AG09309 (cell line): ENCODE data around the gene ADAM11.

Experiments
- DNase-seq: peaks from one replicate; pipeline ENCODE4 v3.0.0-alpha.2; 2010; ENCODE audit warnings: low read depth
- H3K4me3 ChIP-seq: 2 replicates; pipeline ENCODE4 v1.5.1; 2011; ENCODE audit warnings: mild to moderate bottlenecking, low read depth, low read length, moderate library complexity; ENCODE audit not compliant: control insufficient read depth
- TF ChIP-seq, protein P1 (sequence below): IDR thresholded peaks from 2 replicates; pipeline ENCODE4 v1.5.1; 2011; ENCODE audit warnings: mild to moderate bottlenecking, low read depth, low read length, inconsistent platforms; ENCODE audit not compliant: insufficient read depth, control insufficient read depth; ENCODE audit errors: missing control alignments

Gene ADAM11

DNA sequence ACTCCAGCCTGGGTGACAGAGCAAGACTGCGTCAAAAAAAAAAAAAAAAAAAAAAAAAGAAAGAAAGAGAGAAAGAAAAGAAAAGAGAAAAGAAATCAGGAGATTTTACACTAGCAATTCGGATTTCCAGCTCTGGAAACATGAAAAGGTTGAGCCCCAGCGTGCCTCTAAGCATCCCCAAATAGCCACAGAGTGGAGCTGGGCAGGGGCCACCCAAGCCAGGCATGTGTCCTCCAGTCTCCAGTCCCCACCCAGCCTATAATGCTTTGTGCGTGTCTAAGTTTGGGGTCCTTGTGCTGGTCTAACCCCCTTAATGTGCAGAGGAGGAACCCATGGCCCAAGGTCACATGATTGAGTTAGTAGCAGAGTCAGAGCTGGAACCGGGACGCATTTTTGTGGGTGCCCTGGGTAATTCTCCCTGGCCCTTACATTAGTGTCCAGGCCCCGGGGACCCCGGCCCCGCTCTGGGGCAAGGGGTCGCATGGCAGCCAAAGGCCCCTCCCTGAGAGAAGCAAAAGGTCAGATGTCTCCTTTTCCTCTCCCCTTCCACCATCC, 19.9 kb downstream of the ADAM11 start:
- no peak overlapping the region; the same call in 1 of the 2 replicates for H3K4me3 ChIP-seq
- no peak for DNase-seq
- TF ChIP-seq, protein P1, sequence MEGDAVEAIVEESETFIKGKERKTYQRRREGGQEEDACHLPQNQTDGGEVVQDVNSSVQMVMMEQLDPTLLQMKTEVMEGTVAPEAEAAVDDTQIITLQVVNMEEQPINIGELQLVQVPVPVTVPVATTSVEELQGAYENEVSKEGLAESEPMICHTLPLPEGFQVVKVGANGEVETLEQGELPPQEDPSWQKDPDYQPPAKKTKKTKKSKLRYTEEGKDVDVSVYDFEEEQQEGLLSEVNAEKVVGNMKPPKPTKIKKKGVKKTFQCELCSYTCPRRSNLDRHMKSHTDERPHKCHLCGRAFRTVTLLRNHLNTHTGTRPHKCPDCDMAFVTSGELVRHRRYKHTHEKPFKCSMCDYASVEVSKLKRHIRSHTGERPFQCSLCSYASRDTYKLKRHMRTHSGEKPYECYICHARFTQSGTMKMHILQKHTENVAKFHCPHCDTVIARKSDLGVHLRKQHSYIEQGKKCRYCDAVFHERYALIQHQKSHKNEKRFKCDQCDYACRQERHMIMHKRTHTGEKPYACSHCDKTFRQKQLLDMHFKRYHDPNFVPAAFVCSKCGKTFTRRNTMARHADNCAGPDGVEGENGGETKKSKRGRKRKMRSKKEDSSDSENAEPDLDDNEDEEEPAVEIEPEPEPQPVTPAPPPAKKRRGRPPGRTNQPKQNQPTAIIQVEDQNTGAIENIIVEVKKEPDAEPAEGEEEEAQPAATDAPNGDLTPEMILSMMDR: no peak

DNA sequence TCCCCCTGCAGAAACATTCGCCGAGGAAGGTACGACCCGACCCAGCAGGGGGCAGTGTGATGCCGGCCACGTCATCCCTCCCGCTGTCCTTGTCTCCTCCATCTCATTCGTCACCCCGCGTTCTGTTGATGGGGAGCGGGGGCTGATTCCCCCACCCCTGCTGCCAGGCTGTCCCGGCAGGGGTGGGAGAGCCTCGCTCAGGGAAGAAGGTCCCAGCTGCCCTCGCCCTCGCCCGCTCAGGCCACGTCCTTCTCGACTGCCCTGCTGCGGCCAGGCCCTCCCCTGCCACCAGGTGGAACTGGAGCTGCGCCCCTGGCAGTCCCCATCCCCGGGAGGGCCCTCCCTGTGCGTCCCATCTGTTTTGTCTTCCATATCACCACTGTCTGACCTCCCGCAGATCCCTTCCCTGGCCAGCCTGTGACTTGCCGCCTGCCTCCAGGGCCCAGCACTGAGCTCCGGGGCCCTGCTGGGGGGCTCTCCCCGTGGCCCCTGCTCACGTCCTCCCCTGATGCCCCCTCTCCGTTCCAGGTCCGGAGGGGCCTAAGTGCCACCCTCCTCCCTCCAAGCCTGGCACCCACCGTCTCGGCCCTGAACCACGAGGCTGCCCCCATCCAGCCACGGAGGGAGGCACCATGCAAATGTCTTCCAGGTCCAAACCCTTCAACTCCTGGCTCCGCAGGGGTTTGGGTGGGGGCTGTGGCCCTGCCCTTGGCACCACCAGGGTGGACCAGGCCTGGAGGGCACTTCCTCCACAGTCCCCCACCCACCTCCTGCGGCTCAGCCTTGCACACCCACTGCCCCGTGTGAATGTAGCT, 20.6 kb downstream of the ADAM11 start:
- TF ChIP-seq, protein P1: peak; percentile 87
- H3K4me3 ChIP-seq: peak overlapping the region; percentile 36
- no peak for DNase-seq

DNA sequence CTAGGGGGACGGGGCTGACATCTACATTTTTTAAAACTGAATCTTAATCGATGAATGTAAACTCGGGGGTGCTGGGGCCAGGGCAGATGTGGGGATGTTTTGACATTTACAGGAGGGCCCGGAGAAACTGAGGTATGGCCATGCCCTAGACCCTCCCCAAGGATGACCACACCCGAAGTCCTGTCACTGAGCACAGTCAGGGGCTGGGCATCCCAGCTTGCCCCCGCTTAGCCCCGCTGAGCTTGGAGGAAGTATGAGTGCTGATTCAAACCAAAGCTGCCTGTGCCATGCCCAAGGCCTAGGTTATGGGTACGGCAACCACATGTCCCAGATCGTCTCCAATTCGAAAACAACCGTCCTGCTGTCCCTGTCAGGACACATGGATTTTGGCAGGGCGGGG, 21.4 kb downstream of the ADAM11 start:
- no peak overlapping the region for H3K4me3 ChIP-seq
- DNase-seq: no peak
- TF ChIP-seq, protein P1: no peak

DNA sequence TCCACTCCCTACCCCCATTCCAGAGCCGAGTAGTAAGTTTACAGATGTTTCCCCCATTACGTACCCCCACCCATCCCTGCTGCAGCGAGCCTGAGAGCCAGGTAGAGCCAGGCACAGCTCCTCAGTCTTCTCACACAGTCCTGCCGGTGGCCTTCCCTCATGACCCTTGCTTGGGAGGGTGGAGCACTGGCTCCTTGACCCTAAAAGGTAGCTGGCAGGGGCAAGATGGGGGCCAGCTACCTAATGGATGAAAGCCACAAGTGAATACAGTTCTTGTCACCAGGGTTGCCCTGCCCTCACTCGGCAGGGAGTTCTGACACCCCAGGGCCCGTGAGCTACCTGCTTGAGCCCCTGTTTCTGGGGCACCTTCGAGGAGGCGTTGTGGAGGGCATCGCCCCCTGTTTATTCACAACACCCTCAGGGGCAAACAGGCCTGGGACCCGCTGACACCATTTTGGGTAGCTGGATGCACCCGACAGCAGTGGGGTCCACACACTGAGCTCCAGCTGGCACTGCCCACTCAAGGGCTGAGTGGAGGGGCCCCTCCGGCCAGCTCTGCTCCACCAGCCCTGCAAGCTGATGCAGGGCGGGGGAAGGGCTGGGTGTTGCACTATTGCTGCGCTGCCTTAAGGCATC, 22.2 kb downstream of the ADAM11 start:
- no peak for DNase-seq
- no peak overlapping the region for H3K4me3 ChIP-seq
- TF ChIP-seq, protein P1: no peak

DNA sequence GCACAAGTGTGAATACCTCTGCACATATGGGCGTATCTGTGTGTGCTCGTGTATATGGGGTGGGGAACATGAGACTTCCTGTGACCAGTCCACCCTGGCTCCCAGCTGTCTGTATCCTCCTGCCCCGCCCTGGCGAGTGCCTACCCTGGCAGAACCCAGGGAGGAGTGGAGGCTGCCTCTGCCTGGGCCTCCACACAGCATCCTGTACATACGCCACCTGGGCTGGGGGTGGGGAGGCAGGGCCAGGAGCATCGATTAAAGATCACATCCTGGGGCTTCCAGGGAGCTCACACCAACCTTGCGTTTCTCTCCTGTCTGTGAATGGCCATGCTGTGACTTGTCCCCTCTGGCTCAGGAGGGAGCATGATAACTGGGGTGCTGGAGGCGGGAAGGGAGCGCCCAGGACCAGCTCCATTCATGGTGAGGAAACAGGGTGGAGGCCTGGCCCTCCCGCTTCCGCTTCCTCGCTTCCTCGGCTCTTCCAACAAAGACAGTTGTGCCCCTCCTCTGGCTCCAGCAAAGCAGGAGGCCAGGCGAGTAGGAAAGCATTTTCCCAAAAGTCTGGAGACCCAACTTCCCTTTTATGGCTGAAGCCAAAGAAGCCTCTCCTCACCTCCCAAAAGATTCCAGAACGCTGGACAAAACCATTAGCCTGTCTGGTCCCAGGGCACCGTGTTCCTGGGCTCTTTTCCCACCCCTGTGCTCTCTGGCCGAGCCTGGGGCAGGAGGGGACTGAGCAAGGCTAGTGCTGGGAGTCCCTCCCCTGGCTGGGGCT, 22.9 kb downstream of the ADAM11 start:
- no peak overlapping the region for H3K4me3 ChIP-seq
- TF ChIP-seq, protein P1: no peak
- no peak for DNase-seq

DNA sequence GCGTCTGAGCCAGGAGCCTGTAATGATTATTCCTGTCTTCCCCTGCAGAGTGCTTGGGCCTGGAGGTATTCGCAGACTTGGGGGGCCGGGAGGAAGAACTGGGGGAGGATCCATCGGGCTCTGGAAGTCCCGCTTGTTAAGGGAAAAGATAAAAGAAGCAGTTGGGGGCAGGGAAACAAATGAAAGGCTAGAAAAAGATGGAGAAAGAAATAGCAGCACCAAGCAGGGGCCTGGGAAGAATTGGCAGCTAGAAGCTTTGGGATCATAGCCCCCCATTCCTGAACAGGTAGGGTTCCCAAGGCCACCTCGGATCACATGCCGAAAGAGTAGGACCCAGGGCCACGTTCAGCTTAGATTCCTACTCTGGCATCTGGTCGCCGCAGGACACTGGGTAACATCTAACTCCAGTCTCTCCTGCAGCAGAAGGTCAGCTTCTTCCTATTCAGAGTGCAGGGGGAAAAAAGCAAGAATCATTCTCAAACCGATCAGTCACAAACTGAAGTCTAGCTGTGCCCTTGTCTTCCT, 23.6 kb downstream of the ADAM11 start:
- H3K4me3 ChIP-seq: no peak overlapping the region
- TF ChIP-seq, protein P1: no peak
- no peak for DNase-seq
